NCI-H1930 (cell line): Measurements from ENCODE around the gene SPSB2.

Experiments
- DNase-seq, 2 experiments: peaks; one replicate each; lab custom pipeline; 2025; lab: John Stamatoyannopoulos, UW

Gene SPSB2

DNA sequence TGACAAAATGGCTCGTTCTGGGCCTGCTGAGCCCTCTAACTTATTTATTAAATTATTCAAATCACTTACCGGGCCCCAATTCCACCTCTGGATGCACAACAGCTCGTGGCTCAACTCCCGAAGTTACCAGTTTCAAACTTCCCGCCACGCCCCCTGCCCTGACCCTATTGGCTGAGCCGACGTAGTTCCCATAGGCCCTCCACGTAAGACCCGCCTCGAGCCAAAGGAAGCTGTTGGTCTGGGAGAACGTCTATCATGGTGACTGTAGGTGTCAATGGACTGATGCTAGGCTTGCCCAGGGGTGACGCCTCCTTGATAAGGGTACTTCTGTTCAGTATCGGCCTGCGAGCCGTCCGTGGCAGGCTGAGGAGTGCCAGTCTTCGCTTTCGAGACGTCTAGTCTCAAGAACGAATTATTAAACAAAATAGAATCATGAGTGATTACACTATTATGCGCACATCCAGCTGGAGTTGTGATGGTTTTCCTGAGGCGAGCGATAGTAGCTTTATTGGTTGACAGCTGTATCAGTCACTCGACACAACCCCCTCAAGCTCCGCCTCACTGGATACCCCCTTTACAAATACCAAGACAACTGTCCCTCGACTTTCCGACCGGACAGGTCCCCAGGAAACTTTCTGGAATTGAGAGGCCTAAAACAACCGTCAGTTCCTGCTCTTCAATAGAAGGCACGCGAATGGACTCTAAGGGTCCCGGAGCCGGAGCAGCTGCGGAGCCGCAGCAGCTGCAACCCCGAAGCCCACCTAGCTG, 21.8 kb downstream of the SPSB2 start, which contains the start of gene CDCA3:
Gene CDCA3 (minus strand): TSS at position 134 of the 768 bp plus-strand sequence. CDS start 334 bp downstream, outside the sequence.
- DNase-seq = peak; percentile 97 to 98

GRCh38 chr12:6850796-6851152, 22.3 kb downstream of the SPSB2 start:
- no peak for DNase-seq

DNA sequence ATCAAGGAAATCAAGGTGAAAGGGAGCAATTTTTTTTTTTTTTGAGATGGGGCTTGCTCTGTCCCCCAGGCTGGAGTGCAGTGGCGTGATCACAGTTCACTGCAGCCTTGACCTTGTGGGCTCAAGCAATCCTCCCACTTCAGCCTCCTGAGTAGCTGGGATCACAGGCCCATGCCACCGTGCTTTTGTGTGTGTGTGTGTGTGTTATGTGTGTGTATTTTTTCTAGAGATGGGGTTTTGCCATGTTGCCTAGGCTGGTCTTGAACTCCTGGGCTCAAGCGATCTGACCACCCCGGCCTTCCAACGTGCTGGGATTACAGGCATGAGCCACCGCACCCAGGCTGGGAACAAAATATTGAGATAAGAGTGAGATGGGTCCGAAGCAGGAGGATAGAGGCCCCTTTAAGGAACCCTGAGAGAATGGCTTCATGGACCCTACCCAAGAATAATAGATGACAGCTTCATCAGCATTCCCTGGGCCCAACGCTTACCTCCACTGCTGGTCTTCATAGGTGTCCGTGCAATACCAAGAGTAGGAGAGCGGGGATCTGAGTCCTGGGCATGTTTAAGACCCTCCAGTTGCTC, 23.0 kb downstream of the SPSB2 start:
- no peak for DNase-seq

DNA sequence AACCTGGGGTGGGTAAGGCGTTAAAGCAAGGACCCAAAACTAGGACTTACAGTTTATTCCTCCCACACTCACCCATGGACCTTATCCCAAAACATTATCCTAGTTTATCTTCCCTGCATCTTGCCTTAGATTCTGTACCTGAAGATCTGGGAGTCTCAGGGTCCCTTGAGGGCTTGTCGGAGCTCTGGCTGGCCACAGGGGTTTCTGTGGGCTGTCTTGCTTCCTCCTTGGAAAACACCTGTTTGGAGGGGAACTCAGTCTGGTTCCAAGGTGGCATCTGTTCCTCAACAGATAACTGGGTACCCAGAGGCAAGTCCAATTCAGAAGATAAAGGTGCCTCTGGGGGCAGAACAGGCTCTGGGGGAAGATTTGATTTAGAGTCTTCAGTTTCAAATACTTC, 23.7 kb downstream of the SPSB2 start:
- DNase-seq = no peak

- DNase-seq = no peak
Observed at GRCh38 chr12:6847676-6848075, 25.4 kb downstream of the SPSB2 start.

GRCh38 chr12:6846316-6846869, 26.7 kb downstream of the SPSB2 start:
- no peak for DNase-seq

DNA sequence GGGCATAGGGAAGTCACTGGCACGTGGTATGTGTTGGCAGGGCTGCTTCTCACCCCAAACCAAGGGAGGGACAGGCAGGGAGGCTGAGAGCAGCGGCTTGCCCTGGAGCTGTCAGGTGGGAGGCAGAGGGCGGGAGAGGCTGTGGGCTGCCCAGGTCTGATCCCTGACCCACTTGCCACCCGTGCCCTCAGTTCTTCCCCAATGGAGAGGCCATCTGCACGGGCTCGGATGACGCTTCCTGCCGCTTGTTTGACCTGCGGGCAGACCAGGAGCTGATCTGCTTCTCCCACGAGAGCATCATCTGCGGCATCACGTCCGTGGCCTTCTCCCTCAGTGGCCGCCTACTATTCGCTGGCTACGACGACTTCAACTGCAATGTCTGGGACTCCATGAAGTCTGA, 27.7 kb downstream of the SPSB2 start:
- DNase-seq = no peak

- DNase-seq = no peak
Observed at GRCh38 chr12:6843118-6843902, 29.8 kb downstream of the SPSB2 start.

DNA sequence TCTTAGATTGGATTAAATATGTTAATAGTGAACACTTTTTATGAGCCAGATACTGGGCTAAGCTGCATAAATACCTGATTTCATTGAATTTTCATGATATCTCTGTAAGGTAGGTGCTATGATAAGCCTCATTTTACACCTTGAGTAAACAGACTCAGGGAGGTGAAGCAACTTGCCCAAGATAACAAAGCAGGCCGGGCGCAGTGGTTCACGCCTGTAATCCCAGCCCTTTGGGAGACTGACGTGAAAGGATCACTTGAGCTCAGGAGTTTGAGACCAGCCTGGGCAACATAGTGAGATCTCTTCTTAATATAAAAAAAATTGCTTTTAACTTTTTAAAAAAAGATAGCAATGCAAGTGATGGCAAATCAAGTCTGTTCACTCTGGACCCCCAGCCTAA, 31.0 kb downstream of the SPSB2 start:
- DNase-seq = no peak

- DNase-seq = no peak
Observed at GRCh38 chr12:6840761-6841515, 32.2 kb downstream of the SPSB2 start, which contains the start of gene GNB3. Gene GNB3 (plus strand): TSS chr12:6840925. CDS start chr12:6841288, 363 bp downstream.

DNA sequence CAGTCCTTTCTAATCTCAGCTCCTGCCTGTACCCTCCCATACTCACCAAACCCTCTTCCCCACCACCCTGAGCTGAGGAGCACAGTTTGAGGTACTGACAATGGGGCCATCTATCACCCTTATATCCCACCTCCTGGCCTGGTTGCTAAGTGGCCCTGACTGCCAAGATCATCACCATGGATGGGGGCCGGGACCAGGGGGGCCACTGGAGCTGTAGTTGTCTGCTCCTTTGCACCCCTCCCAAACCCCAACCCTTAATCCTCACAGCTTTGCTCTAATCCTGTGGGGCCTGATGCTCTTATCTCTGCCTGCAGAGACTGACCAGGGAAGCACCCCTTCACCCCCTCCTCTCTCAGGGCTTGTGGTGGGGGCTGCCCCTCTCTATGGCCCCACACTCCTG, 32.8 kb downstream of the SPSB2 start:
- no peak for DNase-seq

DNA sequence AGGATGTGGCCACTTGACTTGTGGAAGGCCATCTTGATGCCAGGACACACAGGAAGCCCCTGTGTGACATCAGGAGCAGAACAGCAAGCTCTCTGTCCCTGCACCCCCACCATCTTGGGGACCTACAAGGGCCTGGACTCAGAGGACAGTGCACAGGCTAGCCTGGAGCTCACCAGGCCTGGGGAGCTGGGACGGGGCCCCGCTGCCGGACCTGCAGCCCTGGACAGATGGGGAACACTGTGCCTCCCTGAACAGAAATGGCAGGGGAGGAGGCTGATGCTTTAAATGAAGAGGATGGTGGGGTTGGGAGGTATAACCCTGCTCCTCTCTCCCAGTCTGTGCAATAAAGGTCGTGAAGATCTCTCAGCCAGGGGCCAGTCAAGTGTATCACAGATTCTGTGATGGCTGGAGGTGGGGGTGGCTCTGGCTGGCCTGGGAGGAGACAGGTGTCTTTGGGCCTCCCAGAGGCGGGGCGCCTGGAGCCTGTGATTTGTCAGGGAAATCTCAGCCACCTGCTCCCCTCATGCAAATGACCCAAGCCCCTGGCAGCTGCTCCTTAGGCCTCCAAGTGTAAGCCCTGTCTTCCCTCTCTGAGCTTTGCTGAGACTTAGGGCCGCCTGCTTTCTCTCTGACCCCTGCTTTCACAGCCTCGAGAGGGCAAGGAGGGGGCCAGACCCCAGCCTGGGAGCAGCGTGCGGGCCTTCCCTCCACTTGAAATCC, 33.5 kb downstream of the SPSB2 start:
- DNase-seq = no peak

DNA sequence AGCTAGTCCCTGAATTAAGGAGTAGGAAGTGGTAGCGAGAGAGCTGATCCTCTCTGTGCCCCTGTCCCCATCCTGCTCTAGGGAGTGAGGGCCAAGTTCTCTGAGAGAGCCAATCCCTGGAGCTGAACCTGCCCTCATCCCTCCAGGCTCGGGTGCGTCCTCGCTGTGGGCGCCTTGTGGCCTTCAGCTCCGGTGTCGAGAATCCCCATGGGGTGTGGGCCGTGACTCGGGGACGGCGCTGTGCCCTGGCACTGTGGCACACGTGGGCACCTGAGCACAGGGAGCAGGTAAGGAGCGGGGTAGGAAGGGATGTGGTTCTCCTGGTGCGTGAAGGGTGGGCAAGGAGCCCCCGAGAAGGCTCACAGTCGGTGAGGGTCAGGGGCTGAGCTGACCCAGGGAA, 34.2 kb downstream of the SPSB2 start:
- DNase-seq = no peak

DNA sequence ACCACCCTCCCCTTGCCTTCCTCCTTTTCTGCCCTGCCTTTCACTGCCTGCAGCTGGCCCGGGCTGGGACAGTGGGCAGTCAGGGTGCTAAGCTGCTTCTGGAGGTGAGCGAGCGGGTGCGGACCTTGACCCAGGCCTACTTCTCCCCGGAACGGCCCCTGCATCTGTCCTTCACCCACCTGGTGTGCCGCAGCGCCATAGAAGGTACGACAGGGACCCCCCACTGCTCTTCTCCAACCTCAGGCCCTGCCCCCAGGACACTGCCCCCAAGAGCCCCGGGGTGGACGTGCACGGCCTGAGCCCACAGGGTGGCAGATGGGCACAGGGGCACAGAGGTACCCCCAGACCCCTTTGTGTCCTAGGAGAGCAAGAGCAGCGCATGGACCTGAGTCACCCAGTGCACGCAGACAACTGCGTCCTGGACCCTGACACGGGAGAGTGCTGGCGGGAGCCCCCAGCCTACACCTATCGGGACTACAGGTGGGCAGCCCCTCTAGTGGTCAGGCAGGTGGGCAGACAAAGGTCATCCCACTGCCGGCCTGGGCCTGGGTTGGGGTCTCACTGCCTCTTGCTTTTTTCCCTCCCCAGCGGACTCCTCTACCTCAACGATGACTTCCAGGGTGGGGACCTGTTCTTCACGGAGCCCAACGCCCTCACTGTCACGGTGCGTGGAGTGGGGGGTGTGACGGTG, 35.6 kb downstream of the SPSB2 start:
- no peak for DNase-seq

GRCh38 chr12:6836851-6837250, 36.3 kb downstream of the SPSB2 start:
- no peak for DNase-seq

- no peak for DNase-seq
Observed at GRCh38 chr12:6834873-6835272, 38.2 kb downstream of the SPSB2 start.

GRCh38 chr12:6834254-6834653, 38.8 kb downstream of the SPSB2 start:
- no peak for DNase-seq

- no peak for DNase-seq
Observed at GRCh38 chr12:6833189-6833890, 39.8 kb downstream of the SPSB2 start.

DNA sequence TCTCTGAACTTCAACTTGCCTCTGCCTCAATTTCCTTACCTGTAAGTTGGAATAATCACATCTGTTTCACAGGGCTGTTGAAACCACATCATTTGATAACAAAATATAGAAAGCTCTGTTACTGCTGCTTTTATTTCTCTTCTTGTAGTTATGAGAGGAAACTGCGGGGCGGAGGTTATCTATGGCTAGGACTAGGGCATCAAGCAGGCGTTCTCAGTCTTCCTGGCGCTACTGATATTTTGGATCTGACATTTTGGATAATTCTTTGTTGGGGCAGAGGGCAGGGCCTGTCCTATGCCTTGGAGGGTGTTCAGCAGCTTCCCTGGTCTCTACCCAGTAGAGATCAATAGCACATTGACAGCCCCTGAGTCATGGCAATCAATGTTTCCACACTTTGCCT, 41.0 kb downstream of the SPSB2 start:
- no peak for DNase-seq

- DNase-seq = no peak
Observed at GRCh38 chr12:6831450-6831995, 41.6 kb downstream of the SPSB2 start.
